HL-60/S4 (cell line): ENCODE results near the gene REPS2.

Source experiments
- in situ Hi-C: fragments of 300-500 bp; cut with MboI; formaldehyde crosslinking; loops from 2 replicates; pipeline ENCODE4 v1.14.3; 2022; ENCODE audit warnings: low sequenced_read_pairs

REPS2 gene

DNA sequence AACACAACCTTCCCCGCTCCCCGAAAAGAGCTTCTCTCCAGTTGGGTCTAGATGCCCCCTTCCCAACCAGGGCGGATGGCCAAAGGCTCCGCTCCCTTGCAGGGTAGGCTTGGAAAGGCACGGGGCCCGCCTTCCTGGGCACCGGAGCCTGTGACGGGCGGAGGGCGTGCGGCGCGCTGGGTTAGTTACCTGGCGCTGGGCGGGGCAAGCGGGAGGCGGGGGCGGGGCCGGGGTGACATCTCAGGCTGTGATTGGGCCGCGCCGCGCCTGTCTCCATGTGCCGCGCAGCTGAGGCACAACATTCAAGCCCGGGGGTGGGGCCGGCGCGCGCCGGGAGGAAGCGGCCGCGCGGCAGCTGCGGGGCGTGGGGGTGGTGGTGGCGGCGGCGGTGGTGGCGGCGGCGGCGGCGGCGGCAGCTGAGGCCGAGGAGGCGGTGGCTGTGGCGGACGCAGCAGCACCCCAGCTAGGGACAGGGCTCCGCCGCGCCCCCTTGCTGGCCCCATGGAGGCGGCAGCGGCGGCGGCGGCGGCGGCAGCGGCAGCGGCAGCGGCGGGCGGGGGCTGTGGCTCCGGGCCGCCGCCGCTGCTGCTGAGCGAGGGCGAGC lies at the start of gene REPS2:
TSS of gene REPS2 (plus strand) at position 298 of the 604 bp plus-strand sequence. CDS start at position 502, 204 bp downstream.
- in situ Hi-C loops = no loop called here

DNA sequence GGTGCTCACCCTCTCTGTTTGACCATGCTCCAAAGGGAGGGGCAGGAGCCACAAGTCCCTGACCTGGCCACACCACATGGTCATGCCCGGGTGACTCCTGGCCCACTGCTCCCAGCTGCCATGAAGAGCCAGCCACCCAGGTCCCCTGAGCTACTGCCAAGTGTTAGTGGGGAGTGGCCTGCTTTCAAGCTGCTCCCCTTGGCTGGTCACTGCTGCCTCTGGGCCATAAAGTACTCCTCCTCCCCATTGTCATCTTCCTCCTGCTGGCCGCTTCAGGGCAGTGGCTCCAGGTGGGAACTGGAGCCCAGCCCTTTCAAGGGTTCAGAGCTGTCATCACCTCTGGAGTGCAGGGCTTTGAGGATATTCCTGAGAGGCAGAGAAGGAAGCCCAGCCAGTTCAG lies 49.0 kb upstream of the REPS2 start:
- in situ Hi-C loops = loop anchor here (25.0 kb wide), 1 partner anchor 140 kb away; no protein-coding TSS in a partner anchor

DNA sequence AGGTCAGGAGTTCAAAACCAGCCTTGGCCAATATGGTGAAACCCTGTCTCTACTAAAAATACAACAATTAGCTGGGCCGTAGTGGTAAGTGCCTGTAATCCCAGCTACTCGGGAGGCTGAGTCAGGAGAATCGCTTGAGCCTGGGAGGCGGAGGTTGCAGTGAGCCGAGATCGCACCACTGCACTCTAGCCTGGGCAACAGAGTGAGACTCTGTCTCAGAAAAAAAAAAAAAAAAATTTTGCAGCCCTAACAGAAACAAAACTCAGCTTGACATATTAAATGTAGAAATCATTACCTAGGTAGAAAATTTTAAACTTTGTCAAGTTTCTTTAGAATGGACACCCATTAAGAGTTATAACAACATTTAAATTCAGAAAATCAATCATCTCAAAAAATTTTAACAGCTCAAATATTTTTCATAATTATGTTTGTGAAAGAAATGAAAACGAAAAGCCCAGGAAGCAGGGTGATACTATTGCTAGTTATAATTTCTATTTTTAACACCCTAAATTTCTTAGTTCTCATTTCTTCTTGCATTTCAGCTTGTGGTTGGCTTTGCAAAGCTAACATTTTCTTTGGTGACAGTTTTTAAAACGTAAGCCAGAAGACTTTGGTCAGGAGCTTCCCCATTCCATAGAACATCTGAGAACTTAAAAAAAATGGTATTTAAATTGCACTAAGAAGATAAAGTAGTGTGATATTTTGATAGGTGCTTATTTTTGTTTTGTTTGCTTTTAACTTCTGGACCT lies 43.0 kb upstream of the REPS2 start:
- in situ Hi-C loops = no loop called here

DNA sequence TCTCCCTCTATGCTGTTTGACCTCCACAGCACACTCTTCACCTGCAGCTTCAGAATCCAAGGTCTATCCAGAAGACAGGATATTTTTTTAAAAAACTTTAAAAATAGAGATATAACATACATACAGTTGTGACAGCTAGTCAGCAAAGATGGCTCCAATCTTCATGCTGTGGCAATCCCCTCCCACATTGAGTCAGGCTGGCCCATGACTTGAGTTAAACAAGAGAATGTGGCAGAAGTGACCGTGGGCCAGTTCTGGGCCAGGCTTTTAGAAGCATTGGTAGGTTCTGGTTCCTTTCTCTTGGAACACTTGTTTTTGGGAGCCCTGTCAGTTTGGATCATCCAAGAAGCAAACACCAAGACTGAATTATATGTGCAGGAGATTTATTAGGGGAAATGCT lies 36.1 kb upstream of the REPS2 start:
- in situ Hi-C loops = no loop called here

DNA sequence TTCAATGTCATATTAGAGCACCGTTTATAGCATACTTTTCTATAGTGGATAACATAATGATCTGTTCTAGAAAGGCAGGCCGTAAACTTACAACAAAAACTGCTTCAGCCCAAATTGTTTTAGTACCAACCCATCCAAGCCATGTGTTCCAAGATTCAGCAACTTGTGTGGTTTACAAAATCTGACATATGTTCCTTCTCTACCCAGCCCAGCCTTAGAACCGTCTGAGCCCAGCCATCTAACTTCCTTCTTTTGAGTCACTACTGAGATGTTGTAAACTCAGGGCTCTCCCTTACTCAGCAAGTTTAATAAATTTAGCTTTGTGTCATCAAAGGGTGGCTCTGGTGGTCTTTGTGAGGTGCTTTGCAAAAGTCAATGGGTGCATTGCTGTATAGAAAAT lies 32.4 kb upstream of the REPS2 start:
- in situ Hi-C loops = no loop called here

DNA sequence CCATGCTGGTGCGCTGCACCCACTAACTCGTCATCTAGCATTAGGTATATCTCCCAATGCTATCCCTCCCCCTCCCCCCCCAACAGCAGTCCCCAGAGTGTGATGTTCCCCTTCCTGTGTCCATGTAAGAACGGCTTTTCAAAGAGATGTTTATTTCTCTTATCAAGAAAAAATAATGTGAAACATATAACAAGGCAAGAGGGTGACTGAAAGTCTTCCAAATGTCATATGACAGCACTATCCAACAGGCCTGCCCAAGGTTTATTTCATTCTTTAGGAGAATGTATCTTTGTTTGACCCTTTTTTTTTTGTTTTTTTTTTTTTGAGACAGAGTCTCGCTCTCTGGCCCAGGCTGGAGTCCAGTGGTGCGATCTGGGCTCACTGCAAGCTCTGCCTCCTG lies 29.9 kb upstream of the REPS2 start:
- in situ Hi-C loops = no loop called here

DNA sequence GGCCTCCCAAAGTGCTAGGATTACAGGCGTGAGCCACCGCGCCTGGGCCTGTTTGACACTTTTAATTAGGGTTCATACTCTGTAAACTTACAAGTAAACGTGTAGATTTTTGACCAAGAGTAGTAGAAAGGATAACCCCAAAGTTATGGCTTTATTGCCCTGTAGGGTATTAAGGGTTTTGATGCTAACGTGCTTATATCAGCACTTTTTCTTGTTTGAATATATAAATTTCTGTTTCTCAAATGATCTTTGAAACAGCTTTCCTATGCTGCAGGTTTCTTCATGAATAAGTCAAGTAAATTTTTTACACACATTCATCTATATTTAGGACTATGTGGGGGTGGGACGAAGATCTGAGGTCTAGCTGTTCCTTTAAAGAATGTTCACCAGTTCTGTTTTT lies 29.3 kb upstream of the REPS2 start:
- in situ Hi-C loops = no loop called here

DNA sequence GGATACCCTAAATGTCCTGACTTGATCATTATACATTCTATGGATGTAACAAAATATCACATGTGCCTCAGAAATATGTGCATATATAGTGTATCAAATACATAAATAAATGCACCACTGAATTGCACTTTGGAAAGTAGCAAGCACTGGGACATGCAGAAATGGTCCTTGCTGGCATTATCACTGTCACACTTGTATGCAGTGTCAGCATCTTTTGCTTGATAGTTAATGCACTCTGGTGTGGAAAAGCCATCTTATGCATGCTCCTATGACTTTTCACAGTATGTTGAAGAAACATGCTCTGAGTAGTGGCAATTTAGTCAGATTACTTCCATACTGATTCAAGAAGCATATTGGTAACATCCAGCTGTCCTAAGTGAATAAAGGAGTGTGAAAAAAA lies 27.5 kb upstream of the REPS2 start:
- in situ Hi-C loops = no loop called here

DNA sequence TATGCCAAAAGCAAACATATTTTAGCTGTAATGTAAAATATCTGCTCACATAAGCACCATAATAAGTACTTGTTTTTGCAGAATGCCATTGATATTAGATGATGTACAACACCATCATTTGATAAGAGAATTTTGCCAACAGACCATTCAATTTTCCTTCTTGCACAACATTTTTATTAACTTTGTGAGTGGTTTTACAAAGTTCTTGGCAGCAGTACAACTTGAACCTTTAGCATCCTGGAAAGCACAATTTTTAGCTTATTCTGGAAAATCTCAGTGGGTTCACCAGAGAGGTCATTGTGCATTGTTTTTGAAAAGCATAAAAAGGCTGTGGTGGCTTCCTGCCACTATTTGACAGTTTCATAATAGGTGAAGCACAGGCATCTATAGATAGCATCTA lies 26.4 kb upstream of the REPS2 start:
- in situ Hi-C loops = no loop called here

DNA sequence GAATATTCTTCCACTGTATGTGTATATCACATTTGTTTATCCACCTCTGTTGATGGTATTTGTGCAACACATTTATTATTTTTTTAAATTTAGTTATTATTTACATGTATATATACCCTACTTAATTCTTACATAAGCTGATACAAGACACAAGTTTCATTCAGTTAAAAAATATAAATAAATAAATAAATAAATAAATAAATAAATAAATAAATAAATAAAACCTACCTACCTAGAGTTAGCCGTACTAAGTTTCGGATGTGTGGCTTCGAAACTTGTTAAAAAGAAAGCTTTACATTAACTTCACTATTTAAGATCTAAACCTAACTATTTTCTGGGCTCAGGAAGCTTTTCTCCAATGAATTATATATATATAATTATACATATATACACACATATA lies 23.3 kb upstream of the REPS2 start:
- in situ Hi-C loops = no loop called here

DNA sequence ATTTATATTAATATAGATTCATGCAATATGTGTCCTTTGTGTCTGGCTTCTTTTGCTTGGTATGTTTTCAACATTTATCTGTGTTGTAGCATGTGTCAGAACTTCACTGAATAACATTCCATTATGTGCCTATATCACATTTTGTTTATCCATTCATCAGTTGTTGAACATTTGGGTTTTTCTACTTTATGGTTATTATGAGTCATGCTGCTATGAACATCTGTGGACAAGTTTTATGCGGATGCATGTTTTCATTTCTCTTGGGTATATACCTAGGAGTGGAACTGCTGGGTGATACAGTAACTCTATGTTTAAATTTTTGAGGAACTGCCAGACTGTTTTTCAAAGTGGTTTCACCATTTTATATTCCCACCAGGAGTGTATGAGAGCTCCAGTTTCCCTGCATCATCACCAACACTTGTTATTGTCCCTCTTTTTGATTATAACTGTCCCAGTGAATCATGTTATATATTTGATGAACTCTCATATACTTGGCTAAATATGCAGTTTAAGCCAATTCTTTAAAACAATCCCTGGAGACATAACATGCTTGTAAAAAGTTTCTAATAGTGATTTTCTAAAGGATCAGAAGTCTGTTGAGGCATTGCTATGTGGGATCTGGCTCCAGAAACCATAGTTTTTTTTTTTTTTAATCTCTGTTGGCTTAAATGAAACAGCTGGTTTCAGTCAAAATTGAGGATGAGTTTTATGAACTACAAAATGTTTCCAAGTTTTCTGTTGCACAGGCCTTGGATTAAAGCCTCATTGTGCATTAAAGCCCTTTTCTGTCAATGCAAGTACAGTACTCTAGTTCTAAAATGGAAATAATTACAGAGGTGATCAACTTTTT lies 21.6 kb upstream of the REPS2 start:
- in situ Hi-C loops = no loop called here

DNA sequence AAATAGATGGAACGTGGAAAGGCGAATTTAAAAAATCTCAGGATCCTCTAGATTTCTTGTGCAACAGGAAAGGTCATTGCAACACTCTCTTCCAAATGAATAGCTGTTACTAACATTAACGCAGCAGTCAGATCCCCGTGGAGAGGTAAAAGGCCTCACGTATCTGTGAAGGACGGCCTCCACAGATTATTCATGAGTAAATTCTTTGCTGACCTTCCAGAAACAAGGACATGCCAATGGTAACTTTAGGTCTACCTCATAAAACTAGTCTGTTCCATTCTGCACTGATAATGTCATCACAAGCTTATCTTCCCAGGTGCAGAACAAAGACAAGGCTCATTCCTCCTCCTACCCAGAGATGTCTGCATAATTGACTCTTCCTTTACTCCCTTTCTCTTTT lies 16.1 kb upstream of the REPS2 start:
- in situ Hi-C loops = no loop called here

DNA sequence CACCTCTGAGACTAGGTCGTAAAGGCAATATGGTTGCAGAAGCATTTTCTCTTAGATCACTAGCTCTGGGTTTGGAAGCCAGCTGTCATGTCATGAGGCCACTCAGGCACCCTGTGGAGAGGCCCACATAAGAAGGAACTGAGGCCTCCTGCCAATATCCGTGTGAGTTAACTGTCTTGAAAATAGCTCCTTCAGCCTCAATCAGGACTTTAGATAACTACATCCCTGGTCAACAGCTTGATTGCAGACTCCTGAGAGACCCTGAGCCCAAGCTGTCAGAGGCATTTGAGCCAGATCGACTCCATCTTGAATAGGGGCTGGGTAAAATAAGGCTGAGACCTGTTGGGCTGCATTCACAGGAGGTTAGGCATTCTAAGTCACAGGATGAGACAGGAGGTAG lies 15.1 kb upstream of the REPS2 start:
- in situ Hi-C loops = no loop called here

DNA sequence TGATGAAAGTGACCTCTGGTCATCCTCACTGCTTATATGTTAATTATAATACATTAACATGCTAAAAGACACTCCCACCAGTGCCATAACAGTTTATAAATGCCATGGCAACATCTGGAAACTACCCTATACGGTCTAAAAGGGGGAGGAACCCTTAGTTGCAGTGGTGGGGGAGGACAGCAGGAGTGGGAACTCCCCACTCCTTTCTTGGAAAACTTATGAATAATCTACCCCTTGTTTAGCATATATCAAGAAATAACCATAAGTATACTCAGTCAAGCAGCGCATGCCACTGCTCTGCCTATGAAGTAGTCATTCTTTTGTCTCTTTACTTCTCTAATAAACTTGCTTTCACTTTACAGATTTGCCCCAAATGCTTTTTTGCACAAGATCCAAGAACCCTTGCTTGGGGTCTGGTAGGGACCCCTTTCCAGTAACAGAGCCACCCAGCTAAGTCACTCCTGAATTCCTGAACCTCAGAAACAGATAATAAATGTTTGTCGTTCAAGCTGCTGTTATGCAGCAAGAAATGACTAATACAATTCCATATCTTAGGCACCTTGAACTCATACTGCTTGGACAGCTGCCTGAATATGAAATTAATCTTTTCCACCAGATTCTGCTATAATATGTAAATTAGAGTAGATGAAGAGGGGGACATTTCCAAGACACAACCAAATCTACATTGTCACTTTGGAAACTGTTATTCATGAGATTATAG lies 14.4 kb upstream of the REPS2 start:
- in situ Hi-C loops = no loop called here

DNA sequence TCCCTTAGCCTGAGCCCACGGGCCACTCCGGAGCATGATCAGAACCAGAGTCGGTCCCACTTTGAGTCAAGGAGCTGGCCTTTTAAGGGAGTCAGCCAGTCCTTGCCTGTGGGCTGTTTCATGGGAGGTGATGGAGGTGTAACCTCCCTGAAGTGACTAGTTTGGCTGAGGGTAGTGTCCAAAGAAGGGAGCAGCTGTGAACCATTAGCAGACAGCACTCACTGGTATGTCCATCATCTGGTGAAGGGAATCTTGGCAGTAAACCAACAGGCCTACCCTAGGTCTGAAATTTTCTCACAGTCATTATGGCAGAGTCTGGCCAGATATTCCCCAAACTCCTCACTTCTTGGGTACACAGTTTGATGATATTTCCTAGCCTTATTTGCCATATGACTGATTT lies 12.3 kb upstream of the REPS2 start:
- in situ Hi-C loops = no loop called here

DNA sequence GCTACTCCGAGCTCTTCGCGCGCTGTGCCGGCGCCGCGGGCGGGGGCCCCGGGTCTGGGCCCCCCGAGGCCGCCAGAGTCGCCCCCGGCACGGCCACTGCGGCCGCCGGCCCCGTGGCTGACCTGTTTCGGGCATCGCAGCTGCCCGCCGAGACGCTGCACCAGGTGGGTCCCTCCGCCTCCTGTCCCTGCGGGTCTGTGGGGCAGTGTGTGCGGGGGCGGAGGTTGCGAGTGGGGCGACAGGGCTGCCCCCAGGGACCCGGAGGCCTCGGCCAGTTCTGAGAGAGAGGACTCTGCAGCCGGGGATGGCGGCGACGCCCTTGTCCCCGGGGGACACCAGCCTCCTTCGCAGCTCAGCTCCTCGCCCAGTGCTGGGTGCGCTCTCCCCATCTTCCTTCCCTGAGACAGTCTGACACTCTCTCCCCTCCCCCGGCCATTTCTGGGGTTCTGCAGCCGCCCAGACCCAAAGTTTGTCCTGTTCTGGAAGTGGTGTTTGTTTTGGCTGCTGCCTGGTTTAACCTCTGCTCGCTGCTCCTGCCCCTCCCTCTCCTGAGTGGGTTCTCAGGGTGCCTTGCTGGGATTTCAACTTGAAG lies 609 bp downstream of the REPS2 start:
- in situ Hi-C loops = no loop called here

DNA sequence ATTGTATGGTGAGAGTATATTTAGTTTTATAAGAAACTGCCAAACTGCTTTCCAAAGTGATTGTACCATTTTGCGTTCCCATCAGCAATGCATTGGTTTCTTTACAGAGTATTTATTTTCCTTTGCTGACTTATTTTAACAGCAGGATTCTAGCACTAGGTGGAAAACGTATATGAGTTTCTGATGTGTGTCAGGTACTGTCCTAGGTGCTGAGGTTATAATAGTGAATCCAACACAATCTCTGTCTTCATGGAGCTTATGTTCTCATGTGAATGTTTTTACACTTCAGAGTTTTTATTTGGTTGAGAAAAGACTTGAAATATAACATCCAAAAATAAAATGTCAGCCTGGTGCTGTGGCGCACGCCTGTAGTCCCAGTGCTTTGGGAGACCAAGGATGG lies 4.0 kb downstream of the REPS2 start:
- in situ Hi-C loops = no loop called here

DNA sequence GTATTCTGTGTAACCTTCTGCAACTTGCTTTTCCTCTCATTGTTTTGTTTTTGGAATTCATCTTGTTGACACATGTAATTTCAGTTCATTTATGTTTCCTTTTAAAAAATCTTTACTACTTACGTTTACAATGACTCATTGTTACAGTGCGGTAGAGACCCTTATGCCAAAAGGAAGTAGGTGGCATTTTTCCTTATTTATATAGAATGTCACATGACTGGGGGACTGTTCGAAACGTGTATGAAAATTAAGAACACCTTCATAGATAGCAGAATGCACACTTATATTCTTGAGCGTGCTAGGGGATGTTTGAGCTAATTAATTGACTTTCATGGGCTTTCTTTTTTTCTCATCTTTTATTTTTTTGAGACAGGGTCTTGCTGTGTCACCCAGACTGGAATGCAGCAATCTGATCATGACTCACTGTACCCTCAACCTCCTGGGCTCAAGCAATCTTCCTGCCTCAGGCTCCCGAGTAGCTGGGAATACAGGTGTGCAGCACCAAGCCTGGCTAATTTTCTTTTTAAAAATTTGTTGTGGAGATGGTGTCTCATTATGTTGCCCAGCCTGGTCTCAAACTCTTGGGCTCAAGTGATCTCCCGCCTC lies 7.3 kb downstream of the REPS2 start:
- in situ Hi-C loops = no loop called here

DNA sequence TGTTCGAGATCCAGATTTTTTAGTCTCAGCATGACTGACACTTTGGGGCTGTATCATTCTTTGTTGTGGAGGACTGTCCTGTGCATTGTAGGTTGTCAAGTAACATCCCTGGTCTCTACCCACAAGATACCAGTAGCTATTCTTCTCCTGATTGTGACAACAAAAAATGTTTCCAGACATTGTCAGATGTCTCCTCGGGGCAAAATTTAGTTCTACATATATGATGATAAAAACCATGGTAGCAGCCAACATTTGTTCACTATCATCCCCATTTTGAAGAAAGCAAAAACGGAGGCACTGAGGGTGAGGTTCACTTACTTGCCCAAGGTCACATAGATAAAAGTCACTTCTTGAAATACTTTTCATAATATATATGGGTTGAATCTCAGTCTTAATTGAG lies 11.3 kb downstream of the REPS2 start:
- in situ Hi-C loops = no loop called here

DNA sequence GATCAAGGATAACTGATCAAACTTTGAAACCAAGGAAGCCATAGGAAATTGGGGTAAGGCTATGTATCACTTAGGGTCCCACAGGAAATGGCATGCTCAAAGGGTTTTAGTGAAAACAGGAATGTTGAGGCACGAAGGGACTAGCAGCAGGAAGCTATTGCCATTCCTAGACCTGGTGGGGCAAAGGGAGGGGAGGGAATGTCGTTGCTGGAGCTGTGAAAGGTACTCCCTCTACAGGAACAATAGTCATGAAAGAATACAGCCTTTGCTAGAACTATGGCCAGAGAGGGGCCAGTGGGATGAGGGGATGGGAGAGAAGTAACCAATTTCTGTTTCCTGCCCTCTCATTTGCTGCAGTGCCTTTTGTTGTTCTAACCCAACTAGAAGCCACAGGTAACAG lies 11.9 kb downstream of the REPS2 start:
- in situ Hi-C loops = no loop called here
